Measurements from ENCODE around the gene PTBP2.
A peak's percentile ranks its signal among the peaks of the same experiment; 100 is the strongest.

Gene PTBP2, protein sequence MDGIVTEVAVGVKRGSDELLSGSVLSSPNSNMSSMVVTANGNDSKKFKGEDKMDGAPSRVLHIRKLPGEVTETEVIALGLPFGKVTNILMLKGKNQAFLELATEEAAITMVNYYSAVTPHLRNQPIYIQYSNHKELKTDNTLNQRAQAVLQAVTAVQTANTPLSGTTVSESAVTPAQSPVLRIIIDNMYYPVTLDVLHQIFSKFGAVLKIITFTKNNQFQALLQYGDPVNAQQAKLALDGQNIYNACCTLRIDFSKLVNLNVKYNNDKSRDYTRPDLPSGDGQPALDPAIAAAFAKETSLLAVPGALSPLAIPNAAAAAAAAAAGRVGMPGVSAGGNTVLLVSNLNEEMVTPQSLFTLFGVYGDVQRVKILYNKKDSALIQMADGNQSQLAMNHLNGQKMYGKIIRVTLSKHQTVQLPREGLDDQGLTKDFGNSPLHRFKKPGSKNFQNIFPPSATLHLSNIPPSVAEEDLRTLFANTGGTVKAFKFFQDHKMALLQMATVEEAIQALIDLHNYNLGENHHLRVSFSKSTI

DNA sequence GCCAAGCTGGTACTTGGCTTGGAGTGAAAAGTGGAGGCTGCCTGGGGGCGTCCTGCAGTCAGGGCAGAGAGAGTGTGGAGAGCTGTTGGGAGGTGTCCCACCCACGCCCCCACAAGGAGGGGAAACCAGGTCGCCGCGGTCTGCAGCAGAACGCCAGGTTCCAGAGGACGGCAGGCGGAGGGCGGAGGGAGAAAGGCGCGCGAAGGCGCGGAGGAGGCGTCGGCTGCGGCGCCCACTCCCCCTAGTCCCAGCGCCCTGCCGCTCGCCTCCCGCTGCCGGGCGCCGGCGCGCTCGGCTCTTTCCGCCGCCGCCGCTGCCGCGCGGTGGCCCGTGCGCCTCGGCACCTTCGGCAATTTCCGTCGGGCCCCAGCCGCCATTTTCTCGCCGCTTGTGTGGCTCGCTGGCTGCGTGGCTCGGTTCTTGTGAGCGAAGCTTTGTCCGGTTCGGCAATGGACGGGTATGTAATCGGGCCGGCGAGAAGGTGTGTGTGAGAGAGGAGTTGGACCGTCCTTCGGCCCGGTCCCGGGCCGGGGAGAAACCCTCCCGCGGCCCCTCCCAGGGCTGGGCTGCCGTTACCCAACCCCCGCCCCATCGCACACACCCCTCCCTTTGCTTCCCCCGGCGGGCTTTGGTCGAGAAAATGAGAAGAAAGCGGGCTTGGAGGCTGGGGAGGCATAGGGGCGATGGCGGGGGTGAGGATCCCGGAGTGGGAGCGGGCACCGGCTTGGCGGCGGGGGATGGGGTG, at the start of gene PTBP2:
TSS of gene PTBP2 (plus strand) at position 369 of the 745 bp plus-strand sequence. CDS start at position 450, 81 bp downstream.
- peak; percentile 41; the same call in 1 of the 2 replicates for TF ChIP-seq POLR2A (IDR thresholded peaks at IDR 0.05; ENCODE audit: low read depth, low read length)
- no peak for FAIRE-seq
- DNase-seq (ENCODE audit: insufficient read length, low spot score), result peak; percentile 84

DNA sequence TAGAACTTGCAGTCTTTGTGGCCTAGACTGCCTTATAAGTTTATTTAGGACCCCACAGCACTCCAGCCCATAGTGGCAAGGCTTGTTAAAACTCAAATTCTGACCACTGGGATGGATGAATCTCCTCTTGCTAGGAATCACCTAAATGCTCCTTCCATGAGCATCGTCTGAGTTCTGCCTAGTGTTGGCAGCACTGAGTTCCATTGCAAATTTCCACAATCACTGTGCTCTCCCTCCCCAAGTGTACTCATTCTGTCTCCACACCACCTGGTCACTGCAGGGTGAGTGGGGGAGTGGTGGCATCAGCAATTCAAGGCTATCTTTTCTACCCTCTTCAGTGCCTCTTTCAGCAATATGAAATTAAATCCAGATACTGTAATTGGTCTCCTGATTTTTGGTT, 46.7 kb upstream of the PTBP2 start:
- DNase-seq (ENCODE audit: insufficient read length, low spot score), result no peak
- TF ChIP-seq POLR2A (IDR thresholded peaks at IDR 0.05; ENCODE audit: low read depth, low read length), result no peak
- no peak for FAIRE-seq

DNA sequence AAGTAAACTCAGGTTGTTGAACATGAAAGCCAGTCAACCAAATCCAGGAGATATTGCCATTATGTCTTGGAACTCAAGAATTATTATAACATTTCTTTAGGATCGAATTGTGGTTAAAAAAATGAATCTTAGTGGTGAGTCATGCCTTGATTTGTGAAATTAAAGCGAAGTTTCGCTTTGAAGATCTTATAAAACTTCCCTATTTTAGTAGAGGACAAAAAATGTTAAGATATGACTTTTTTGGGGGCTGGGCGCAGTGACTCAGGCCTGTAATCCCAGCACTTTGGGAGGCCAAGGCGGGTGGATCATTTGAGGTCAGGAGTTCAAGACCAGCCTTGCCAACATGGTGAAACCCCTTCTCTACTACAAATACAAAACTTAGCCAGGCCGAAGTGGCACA, 39.5 kb upstream of the PTBP2 start:
- TF ChIP-seq POLR2A (IDR thresholded peaks at IDR 0.05; ENCODE audit: low read depth, low read length), result no peak
- DNase-seq (ENCODE audit: insufficient read length, low spot score) (no peak), FAIRE-seq (no peak)

DNA sequence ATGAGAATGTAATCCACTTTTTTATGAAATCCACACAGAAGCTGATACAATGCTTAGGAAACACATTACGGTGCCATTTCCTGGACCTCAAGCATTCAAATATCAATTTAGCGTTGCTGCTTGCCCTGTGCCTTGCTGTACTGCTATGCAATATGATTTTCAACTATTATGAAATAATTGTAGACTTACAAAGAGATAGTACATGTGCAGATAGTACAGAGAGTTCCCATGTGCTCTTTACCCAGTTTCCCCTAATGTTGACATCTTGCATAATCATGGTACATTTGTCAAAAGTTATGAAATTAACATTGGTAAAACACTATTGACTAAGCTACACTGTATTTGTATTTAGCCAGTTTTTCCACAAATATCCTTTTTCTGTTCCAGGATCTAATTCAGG, 37.7 kb upstream of the PTBP2 start:
- no peak for TF ChIP-seq POLR2A (IDR thresholded peaks at IDR 0.05; ENCODE audit: low read depth, low read length)
- no peak for DNase-seq (ENCODE audit: insufficient read length, low spot score)
- FAIRE-seq, result no peak

DNA sequence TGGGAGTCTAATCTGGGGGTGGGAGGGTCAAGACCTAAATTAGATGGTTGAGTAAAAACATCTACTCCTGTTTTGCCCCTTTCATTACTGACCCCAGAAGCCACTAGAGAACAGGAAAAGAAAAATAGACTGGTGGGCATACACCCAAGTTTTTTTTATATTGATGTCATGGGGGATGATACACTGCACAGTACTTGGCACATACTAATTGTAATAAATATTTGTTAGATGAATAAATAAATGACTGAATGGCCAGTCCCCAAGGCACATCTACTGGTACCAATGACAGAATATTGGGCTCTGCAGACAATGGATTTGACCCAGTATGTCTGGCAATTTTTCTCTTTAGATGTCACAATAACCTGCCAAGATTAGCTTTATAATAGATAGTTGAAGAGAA, 36.8 kb upstream of the PTBP2 start:
- DNase-seq (ENCODE audit: insufficient read length, low spot score) (no peak), FAIRE-seq (no peak)
- no peak for TF ChIP-seq POLR2A (IDR thresholded peaks at IDR 0.05; ENCODE audit: low read depth, low read length)

DNA sequence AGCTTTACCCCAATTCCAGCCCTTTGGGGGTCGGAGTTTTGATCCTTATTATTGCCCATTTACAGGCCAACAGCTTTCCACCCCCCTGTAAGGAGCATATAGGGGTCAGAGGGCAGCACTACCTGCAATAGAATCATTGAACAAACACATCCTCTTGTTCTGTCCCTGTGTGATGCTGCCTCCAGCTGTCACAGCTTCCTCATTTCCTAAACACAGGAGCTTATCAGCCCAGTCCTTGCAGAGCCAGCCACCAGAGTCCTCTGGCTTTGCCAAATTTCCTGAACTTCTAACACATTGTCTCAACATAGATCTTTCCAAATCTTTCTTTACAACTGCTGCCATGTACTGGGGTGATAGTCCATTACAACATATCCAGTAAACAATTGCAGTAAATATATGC, 32.8 kb upstream of the PTBP2 start:
- DNase-seq (ENCODE audit: insufficient read length, low spot score) (no peak), FAIRE-seq (no peak)

DNA sequence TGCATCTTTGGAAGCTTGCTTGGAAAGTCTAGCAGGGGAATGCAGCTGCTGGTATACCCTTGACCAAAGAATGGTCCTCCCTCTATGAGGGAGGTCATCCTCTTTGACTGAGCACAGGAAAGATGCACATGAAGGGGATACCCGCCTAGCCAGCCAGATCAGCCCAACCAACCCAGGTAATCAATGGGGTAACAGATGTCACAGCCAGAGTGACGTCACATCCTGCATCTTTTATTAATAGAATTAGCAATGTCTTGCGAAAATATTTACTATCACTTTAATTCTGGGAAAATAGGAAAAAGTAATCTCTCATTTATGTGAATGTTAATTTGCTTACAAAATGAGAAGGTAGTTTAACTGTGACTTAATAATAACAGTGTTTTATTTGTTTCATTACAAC, 25.6 kb upstream of the PTBP2 start:
- no peak for TF ChIP-seq POLR2A (IDR thresholded peaks at IDR 0.05; ENCODE audit: low read depth, low read length)
- DNase-seq (ENCODE audit: insufficient read length, low spot score), result no peak
- FAIRE-seq, result no peak

More for the DNA sequence above, 32.8 kb upstream of the PTBP2 start:
- no peak for TF ChIP-seq POLR2A (IDR thresholded peaks at IDR 0.05; ENCODE audit: low read depth, low read length)

DNA sequence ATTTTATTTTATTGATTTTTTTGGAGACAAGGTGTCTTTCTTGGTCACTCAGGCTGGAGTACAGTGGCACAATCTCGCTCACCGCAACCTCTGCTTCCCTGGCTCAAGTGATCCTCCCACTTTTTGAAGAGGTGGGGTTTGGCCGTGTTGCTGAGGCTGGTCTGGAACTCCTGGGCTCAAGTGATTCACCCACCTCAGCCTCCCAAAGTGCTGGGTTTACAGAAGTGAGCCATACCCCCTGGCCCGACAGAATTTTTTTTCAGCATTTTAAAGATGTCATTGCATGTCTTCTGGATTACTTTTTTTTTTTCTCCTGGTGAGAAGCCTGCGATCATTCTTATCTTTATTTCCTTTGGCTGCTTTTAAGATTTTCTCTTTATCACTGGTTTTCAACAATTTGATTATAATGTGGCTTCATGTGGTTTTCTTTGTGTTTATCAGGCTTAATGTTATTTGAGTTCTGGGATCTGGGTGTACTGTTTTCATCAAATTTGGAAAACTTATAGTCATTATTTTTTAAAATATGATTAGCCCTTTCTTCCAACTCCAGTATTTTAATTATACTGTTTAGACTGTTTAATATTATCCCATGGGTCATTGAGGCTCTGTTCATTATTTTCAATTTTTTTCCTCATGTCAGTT, 23.1 kb upstream of the PTBP2 start:
- DNase-seq (ENCODE audit: insufficient read length, low spot score), result peak; percentile 11
- no peak for TF ChIP-seq POLR2A (IDR thresholded peaks at IDR 0.05; ENCODE audit: low read depth, low read length)
- peak; percentile 93 for FAIRE-seq

DNA sequence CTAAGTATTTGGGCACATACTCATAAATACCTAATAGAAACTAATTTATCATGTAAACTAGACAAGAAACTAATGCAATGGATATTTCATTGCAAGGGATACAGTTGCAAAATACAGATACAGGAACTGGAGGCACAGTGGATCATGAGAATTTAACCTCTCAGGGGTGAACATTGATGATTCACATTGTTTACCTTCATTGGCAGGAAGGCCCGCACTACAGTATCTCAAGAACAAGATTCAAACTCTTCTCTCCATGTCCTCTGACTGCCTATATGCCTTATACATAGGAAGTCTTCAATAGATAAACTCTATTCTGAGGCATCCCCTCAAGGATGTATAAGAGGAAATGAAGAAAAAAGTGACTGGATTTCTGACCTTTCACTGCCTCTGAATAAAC, 18.4 kb upstream of the PTBP2 start:
- FAIRE-seq (no peak), DNase-seq (ENCODE audit: insufficient read length, low spot score) (no peak)
- TF ChIP-seq POLR2A (IDR thresholded peaks at IDR 0.05; ENCODE audit: low read depth, low read length), result no peak

DNA sequence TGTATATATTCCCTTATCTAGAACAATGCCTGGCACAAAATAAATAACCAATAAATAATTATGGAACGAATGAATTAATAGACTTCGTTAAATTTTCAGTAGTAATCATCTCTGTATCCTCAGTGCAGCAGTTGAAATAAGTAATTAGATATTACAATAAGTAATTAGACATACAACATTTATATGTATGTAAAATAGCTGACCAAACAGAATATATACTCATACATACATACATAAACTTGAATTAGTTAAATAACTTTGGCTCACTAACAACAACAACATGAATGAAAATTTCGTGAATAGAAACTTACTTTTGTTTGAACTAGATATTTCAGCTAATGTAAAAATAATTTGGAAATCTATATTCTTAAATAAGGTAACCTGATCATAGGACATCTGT, 14.6 kb upstream of the PTBP2 start:
- FAIRE-seq (no peak), DNase-seq (ENCODE audit: insufficient read length, low spot score) (no peak)
- TF ChIP-seq POLR2A (IDR thresholded peaks at IDR 0.05; ENCODE audit: low read depth, low read length), result no peak

DNA sequence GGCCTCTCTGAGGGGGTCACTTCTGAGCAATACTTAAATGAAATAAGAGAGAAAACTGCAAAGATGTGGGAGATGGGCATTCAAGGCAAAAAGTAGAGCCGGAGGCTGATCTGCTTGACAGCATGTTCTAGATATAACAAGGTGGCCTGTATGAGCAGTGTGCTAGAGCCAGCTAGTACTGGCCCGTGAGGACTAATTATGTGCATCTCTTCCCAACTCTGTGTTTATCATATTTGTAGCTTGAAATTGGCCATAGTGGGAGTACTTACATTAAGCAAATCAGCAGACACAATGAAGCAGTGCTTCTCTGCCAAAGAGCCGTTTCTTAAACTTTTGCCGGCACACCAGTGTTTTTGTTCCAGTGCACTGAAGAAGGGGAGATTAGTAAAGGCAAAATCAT, 13.1 kb upstream of the PTBP2 start:
- FAIRE-seq (no peak), DNase-seq (ENCODE audit: insufficient read length, low spot score) (no peak)
- no peak for TF ChIP-seq POLR2A (IDR thresholded peaks at IDR 0.05; ENCODE audit: low read depth, low read length)

DNA sequence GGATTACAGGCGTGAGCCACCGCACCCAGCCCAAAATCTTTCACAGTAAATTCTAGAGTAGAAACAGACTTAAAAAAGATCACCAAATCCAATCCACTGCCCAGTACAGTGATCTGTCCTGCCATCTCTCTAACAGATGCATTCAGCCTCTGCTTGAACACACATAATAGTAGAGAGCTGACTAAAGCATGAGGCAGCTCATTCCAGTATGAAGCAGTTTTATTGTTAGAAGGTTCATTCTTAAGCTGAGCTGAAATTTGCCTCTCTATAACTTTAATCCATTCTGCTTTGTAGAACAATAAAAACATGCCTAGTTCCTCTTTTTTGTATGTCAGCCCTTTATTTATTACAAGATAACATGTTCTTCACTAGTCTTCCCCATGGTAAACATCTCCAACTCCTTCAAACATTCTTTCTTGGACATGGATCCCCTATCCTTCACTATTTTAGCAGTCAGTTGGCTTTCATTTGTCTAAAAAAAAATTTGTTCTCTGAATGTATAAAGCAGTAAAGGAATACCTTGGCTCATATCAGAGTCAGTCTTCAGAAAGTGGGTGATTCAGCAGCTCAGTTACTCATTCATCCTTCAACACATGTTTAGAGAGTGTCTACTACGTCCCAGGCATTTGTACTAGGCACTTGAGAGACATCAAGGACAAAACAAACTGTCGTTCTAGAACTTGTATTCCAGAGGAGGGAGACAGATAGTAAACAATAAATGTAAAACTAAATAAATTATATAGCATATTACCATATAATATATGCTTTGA, 10.7 kb upstream of the PTBP2 start:
- FAIRE-seq, result peak; percentile 69
- TF ChIP-seq POLR2A (IDR thresholded peaks at IDR 0.05; ENCODE audit: low read depth, low read length), result no peak
- DNase-seq (ENCODE audit: insufficient read length, low spot score), result no peak

DNA sequence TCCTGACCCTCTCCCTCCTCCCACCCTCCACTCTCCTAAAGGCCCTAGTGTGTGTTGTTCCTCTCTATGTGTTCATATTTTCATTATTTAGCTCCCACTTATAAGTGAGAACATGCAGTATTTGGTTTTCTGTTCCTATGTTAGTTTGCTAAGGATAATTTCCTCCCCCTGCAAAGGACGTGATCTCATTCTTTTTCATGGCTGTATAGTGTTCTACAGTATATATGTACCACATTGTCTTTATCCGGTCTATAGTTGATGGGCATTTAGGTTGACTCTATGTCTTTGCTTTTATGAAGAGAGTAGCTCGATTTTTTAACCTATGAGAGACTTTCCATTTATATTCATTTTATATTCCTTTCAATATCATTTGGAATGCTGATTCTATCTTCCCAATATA, 7.9 kb upstream of the PTBP2 start:
- FAIRE-seq, result no peak
- no peak for TF ChIP-seq POLR2A (IDR thresholded peaks at IDR 0.05; ENCODE audit: low read depth, low read length)
- no peak for DNase-seq (ENCODE audit: insufficient read length, low spot score)

Data from H54 (cell line).